HEK293 (cell line): Measurements from ENCODE around the gene SFXN3.

Source experiments
- CTCF ChIA-PET: fragments of 350-600 bp; formaldehyde crosslinking; extraction: SDS; loops from one replicate; lab custom pipeline; 2021; ENCODE audit warnings: antibody characterized with exemption; lab: Yijun Ruan, JAX
- POLR2A ChIA-PET: fragments of 300-600 bp; formaldehyde crosslinking; extraction: SDS; loops from one replicate; lab custom pipeline; 2020; ENCODE audit warnings: antibody characterized with exemption, inconsistent platforms; lab: Yijun Ruan, JAX
- H3K27ac ChIP-seq: fragments of 200-500 bp; sonication (Bioruptor generic); 2 replicates; pipeline ENCODE4 v1.5.1; 2014; ENCODE audit warnings: low read depth, low read length, control low read depth, inconsistent platforms; ENCODE audit errors: extremely low read depth
- H3K36me3 ChIP-seq, 2 experiments: fragments of 200-500 bp in 1 of 2; sonication (Bioruptor generic) in 1 of 2; 1 replicate in 1 of 2; 2 replicates in 1 of 2; pipeline ENCODE4 v1.5.1; 2014 to 2017; ENCODE audit warnings: inconsistent platforms in 2 of 2, low read length in 2 of 2; ENCODE audit not compliant: control insufficient read depth in 2 of 2, insufficient read depth in 1 of 2
- H3K4me1 ChIP-seq: fragments of 200-500 bp; sonication (Bioruptor generic); 2 replicates; pipeline ENCODE4 v1.5.1; 2014; ENCODE audit warnings: mild to moderate bottlenecking, low read length, inconsistent platforms; ENCODE audit not compliant: control insufficient read depth, insufficient read depth
- H3K4me3 ChIP-seq: 2 replicates; pipeline ENCODE4 v1.5.1; 2011; ENCODE audit warnings: low read depth, mild to moderate bottlenecking, control low read depth, low read length, moderate library complexity
- H3K9me3 ChIP-seq: fragments of 200-500 bp; sonication (Bioruptor generic); 2 replicates; pipeline ENCODE4 v1.5.1; 2014; ENCODE audit warnings: low read depth, low read length, inconsistent platforms; ENCODE audit not compliant: control insufficient read depth, insufficient read depth
- ATF2 ChIP-seq: fragments of 450-650 bp; formaldehyde crosslinking; IDR thresholded peaks from 2 replicates; pipeline ENCODE4 v1.5.1; 2016; ENCODE audit warnings: missing biosample characterization, missing genetic modification characterization, low read depth
- EGR2 ChIP-seq: fragments of 450-650 bp; formaldehyde crosslinking; IDR thresholded peaks from 2 replicates; pipeline ENCODE4 v1.5.1; 2016; ENCODE audit warnings: low read depth, missing biosample characterization, missing genetic modification characterization
- GLI4 ChIP-seq: fragments of 450-650 bp; formaldehyde crosslinking; IDR thresholded peaks from 2 replicates; pipeline ENCODE4 v1.5.1; 2016; ENCODE audit warnings: missing biosample characterization, missing genetic modification characterization
- HOXD13 ChIP-seq: sonication (generic); formaldehyde crosslinking; IDR thresholded peaks from 2 replicates; pipeline ENCODE4 v1.8.0; 2022; ENCODE audit warnings: missing genetic modification reagents, borderline replicate concordance
- MYNN ChIP-seq: fragments of 450-650 bp; formaldehyde crosslinking; IDR thresholded peaks from 2 replicates; pipeline ENCODE4 v1.5.1; 2016; ENCODE audit warnings: missing biosample characterization, missing genetic modification characterization, borderline replicate concordance
- PRDM1 ChIP-seq: fragments of 450-650 bp; formaldehyde crosslinking; IDR thresholded peaks from 2 replicates; pipeline ENCODE4; 2016; ENCODE audit warnings: missing biosample characterization, missing genetic modification characterization
- SCRT2 ChIP-seq: fragments of 450-650 bp; formaldehyde crosslinking; IDR thresholded peaks from 2 replicates; pipeline ENCODE4 v1.5.1; 2016; ENCODE audit warnings: missing biosample characterization, missing genetic modification characterization
- SP7 ChIP-seq: fragments of 450-650 bp; formaldehyde crosslinking; IDR thresholded peaks from 2 replicates; pipeline ENCODE4 v1.5.1; 2016; ENCODE audit warnings: missing biosample characterization, missing genetic modification characterization
- YY2 ChIP-seq: fragments of 450-650 bp; formaldehyde crosslinking; IDR thresholded peaks from 2 replicates; pipeline ENCODE4 v1.5.1; 2016; ENCODE audit warnings: missing biosample characterization, missing genetic modification characterization
- ZBTB7A ChIP-seq: fragments of 450-650 bp; formaldehyde crosslinking; IDR thresholded peaks from 2 replicates; pipeline ENCODE4 v1.5.1; 2016; ENCODE audit warnings: low read depth, missing biosample characterization, missing genetic modification characterization
- ZNF114 ChIP-seq: fragments of 450-650 bp; formaldehyde crosslinking; IDR thresholded peaks from 2 replicates; pipeline ENCODE4 v1.5.0; 2017; ENCODE audit warnings: missing biosample characterization, missing genetic modification characterization
- ZNF335 ChIP-seq: fragments of 450-650 bp; formaldehyde crosslinking; conservative IDR thresholded peaks from 2 replicates; pipeline ENCODE4 v1.5.1; 2016; ENCODE audit warnings: missing biosample characterization, missing genetic modification characterization
- ZNF521 ChIP-seq: fragments of 450-650 bp; formaldehyde crosslinking; IDR thresholded peaks from 2 replicates; pipeline ENCODE4 v1.5.1; 2017; ENCODE audit warnings: missing biosample characterization, mild to moderate bottlenecking, missing genetic modification characterization
- ZNF658 ChIP-seq: fragments of 450-650 bp; formaldehyde crosslinking; IDR thresholded peaks from 2 replicates; pipeline ENCODE4; 2016; ENCODE audit warnings: missing biosample characterization, missing genetic modification characterization
- ZNF660 ChIP-seq: fragments of 450-650 bp; IDR thresholded peaks from 2 replicates; pipeline ENCODE4 v1.5.1; 2018; ENCODE audit warnings: missing biosample characterization, mild to moderate bottlenecking, missing genetic modification characterization
- TF ChIP-seq, protein P1 (sequence below): fragments of 450-650 bp; formaldehyde crosslinking; IDR thresholded peaks from 2 replicates; pipeline ENCODE4 v1.5.1; 2016; ENCODE audit warnings: missing biosample characterization, missing genetic modification characterization, borderline replicate concordance
- TF ChIP-seq, protein P2 (sequence below): fragments of 450-650 bp; formaldehyde crosslinking; IDR thresholded peaks from 2 replicates; pipeline ENCODE4 v1.5.1; 2016; ENCODE audit warnings: missing biosample characterization, missing genetic modification characterization
- TF ChIP-seq, protein P3 (sequence below): fragments of 450-650 bp; formaldehyde crosslinking; IDR thresholded peaks from 2 replicates; pipeline ENCODE4 v1.5.1; 2016; ENCODE audit warnings: missing biosample characterization, missing genetic modification characterization
- TF ChIP-seq, protein P4 (sequence below): fragments of 450-650 bp; formaldehyde crosslinking; IDR thresholded peaks from 2 replicates; pipeline ENCODE4 v1.5.1; 2017; ENCODE audit warnings: missing biosample characterization, missing genetic modification characterization

Gene SFXN3

DNA sequence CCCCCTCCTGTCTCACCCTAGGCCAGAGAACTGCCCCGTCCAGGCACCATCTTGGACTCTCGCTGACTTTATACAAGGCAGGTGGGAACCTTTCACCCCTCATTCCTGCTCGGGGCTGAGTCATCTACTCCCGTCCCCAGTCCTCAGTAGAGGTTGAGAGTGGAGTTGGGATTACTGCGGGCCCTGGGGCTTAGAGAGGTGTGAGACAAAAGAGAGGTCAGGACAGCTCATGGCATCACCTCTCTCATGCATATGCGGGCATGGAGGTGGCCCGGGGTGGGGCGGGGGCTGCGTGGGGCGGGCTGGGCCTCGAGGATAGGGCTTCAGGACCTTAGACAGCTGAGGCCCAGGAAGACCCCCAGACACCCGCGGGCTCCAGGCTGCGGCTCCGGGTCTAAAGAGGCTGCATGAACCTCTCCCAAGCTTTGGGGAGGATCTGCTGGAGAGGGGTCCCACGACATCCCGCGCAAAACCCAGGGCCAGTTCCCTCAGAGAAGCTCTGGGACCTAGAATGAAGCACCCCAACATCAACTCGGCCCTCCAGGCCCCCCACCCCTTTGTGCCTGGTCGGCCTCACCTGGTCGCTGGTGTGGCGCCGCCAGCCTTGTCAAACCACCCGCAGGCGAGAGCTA, 422 bp upstream of the SFXN3 start:
- Histone ChIP-seq H3K27ac (no peak overlapping the region), H3K36me3 (peaks cover 0 to 3% of the 10 kb centered on the region in 2 experiments; a peak in 1 of 3 replicates), H3K4me1 (peaks cover 20% of the 10 kb centered on the region), H3K4me3 (peak overlapping the region; percentile 33), H3K9me3 (no peaks in the 10 kb centered on the region)
- ChIA-PET CTCF (interaction anchor here (0.6 to 6.9 kb wide), 15 partner anchors 10 to 1614 kb away, joined by 3 to 129 read pairs (median 4); partner anchors contain the start of gene LZTS2), POLR2A (interaction anchor here (0.5 to 2.6 kb wide), 9 partner anchors 8 to 1097 kb away, joined by 3 to 29 read pairs (median 8); partner anchors contain the start of gene KAZALD1)
- TF ChIP-seq ZNF658 (tag by site-specific recombination) = no peak
- TF ChIP-seq, protein P1, sequence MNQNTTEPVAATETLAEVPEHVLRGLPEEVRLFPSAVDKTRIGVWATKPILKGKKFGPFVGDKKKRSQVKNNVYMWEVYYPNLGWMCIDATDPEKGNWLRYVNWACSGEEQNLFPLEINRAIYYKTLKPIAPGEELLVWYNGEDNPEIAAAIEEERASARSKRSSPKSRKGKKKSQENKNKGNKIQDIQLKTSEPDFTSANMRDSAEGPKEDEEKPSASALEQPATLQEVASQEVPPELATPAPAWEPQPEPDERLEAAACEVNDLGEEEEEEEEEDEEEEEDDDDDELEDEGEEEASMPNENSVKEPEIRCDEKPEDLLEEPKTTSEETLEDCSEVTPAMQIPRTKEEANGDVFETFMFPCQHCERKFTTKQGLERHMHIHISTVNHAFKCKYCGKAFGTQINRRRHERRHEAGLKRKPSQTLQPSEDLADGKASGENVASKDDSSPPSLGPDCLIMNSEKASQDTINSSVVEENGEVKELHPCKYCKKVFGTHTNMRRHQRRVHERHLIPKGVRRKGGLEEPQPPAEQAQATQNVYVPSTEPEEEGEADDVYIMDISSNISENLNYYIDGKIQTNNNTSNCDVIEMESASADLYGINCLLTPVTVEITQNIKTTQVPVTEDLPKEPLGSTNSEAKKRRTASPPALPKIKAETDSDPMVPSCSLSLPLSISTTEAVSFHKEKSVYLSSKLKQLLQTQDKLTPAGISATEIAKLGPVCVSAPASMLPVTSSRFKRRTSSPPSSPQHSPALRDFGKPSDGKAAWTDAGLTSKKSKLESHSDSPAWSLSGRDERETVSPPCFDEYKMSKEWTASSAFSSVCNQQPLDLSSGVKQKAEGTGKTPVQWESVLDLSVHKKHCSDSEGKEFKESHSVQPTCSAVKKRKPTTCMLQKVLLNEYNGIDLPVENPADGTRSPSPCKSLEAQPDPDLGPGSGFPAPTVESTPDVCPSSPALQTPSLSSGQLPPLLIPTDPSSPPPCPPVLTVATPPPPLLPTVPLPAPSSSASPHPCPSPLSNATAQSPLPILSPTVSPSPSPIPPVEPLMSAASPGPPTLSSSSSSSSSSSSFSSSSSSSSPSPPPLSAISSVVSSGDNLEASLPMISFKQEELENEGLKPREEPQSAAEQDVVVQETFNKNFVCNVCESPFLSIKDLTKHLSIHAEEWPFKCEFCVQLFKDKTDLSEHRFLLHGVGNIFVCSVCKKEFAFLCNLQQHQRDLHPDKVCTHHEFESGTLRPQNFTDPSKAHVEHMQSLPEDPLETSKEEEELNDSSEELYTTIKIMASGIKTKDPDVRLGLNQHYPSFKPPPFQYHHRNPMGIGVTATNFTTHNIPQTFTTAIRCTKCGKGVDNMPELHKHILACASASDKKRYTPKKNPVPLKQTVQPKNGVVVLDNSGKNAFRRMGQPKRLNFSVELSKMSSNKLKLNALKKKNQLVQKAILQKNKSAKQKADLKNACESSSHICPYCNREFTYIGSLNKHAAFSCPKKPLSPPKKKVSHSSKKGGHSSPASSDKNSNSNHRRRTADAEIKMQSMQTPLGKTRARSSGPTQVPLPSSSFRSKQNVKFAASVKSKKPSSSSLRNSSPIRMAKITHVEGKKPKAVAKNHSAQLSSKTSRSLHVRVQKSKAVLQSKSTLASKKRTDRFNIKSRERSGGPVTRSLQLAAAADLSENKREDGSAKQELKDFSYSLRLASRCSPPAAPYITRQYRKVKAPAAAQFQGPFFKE (tag by site-specific recombination) = no peak
- TF ChIP-seq, protein P2, sequence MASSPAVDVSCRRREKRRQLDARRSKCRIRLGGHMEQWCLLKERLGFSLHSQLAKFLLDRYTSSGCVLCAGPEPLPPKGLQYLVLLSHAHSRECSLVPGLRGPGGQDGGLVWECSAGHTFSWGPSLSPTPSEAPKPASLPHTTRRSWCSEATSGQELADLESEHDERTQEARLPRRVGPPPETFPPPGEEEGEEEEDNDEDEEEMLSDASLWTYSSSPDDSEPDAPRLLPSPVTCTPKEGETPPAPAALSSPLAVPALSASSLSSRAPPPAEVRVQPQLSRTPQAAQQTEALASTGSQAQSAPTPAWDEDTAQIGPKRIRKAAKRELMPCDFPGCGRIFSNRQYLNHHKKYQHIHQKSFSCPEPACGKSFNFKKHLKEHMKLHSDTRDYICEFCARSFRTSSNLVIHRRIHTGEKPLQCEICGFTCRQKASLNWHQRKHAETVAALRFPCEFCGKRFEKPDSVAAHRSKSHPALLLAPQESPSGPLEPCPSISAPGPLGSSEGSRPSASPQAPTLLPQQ (tag by site-specific recombination) = no peak
- TF ChIP-seq ZNF335 = peak; percentile 76
- no peak for TF ChIP-seq SP7 (tag by site-specific recombination)
- TF ChIP-seq ZNF521 (tag by site-specific recombination) = no peak
- TF ChIP-seq ZBTB7A = peak; percentile 54; the same call in 1 of the 2 replicates
- TF ChIP-seq ZNF114 (tag by site-specific recombination) = no peak
- no peak for TF ChIP-seq GLI4 (tag by site-specific recombination)
- TF ChIP-seq PRDM1 = 0 out of 2 replicates have a peak, but pooled peaks have one; percentile 38
- TF ChIP-seq EGR2 (tag by site-specific recombination) = no peak
- no peak for TF ChIP-seq ZNF660 (tag by site-specific recombination)
- no peak for TF ChIP-seq YY2 (tag by site-specific recombination)
- TF ChIP-seq MYNN (tag by site-specific recombination) = no peak

GRCh38 chr10:101031796-101032636, 982 bp downstream of the SFXN3 start:
- peaks cover 18% of the 10 kb centered on the region for H3K4me1 ChIP-seq
- CTCF ChIA-PET = interaction anchor here (1.0 to 6.9 kb wide), 9 partner anchors 9 to 113 kb away, joined by 3 to 129 read pairs (median 6); no protein-coding TSS in a partner anchor
- H3K27ac ChIP-seq = peak overlapping the region; percentile 64; the same call in 1 of the 2 replicates
- H3K36me3 ChIP-seq = peaks cover 0 to 11% of the 10 kb centered on the region in 2 experiments; a peak in 1 of 3 replicates
- no peaks in the 10 kb centered on the region for H3K9me3 ChIP-seq
- H3K4me3 ChIP-seq = peak overlapping the region; percentile 45
- POLR2A ChIA-PET = interaction anchor here (1.3 to 2.6 kb wide), 6 partner anchors 8 to 120 kb away, joined by 3 to 29 read pairs (median 9); partner anchors contain the start of genes KAZALD1 and SLF2
- no peak for TF ChIP-seq SCRT2 (tag by site-specific recombination)
- TF ChIP-seq, protein P3, sequence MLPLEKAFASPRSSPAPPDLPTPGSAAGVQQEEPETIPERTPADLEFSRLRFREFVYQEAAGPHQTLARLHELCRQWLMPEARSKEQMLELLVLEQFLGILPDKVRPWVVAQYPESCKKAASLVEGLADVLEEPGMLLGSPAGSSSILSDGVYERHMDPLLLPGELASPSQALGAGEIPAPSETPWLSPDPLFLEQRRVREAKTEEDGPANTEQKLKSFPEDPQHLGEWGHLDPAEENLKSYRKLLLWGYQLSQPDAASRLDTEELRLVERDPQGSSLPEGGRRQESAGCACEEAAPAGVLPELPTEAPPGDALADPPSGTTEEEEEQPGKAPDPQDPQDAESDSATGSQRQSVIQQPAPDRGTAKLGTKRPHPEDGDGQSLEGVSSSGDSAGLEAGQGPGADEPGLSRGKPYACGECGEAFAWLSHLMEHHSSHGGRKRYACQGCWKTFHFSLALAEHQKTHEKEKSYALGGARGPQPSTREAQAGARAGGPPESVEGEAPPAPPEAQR (tag by site-specific recombination) = no peak
- peak; percentile 40 for TF ChIP-seq ZNF335
- TF ChIP-seq, protein P4, sequence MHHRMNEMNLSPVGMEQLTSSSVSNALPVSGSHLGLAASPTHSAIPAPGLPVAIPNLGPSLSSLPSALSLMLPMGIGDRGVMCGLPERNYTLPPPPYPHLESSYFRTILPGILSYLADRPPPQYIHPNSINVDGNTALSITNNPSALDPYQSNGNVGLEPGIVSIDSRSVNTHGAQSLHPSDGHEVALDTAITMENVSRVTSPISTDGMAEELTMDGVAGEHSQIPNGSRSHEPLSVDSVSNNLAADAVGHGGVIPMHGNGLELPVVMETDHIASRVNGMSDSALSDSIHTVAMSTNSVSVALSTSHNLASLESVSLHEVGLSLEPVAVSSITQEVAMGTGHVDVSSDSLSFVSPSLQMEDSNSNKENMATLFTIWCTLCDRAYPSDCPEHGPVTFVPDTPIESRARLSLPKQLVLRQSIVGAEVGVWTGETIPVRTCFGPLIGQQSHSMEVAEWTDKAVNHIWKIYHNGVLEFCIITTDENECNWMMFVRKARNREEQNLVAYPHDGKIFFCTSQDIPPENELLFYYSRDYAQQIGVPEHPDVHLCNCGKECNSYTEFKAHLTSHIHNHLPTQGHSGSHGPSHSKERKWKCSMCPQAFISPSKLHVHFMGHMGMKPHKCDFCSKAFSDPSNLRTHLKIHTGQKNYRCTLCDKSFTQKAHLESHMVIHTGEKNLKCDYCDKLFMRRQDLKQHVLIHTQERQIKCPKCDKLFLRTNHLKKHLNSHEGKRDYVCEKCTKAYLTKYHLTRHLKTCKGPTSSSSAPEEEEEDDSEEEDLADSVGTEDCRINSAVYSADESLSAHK (tag by site-specific recombination) = peak; percentile 95
- TF ChIP-seq HOXD13 (CRISPR knock-in tag) = no peak
- peak; percentile 32; the same call in 1 of the 2 replicates for TF ChIP-seq EGR2 (tag by site-specific recombination)
- TF ChIP-seq ATF2 (tag by site-specific recombination) = no peak
